SK-N-SH treated with all-trans-retinoic acid at 6 μM for 48 hours (cell line): ENCODE results near the gene UGT1A8.
A peak's percentile ranks its signal among the peaks of the same experiment; 100 is the strongest.

Experiments used
- ATAC-seq: fragments of 200-7000 bp; cut with Tn5 transposase; 3 replicates; pipeline ENCODE4 v1.9.1; 2020; ENCODE audit warnings: mild to moderate bottlenecking, moderate library complexity
- ARNTL ChIP-seq: fragments of 450-650 bp; formaldehyde crosslinking; IDR thresholded peaks from 2 replicates; pipeline ENCODE4 v1.5.0; 2020; ENCODE audit warnings: low read depth, mild to moderate bottlenecking, moderate library complexity, borderline replicate concordance
- CSRNP3 ChIP-seq: fragments of 250-450 bp; sonication (Bioruptor Pico); IDR thresholded peaks from 2 replicates; pipeline ENCODE4 v1.5.1; 2021; ENCODE audit warnings: mild to moderate bottlenecking, moderate library complexity
- ESRRG ChIP-seq: fragments of 250-450 bp; sonication (Bioruptor Pico); IDR thresholded peaks from 2 replicates; pipeline ENCODE4 v1.6.1; 2021; ENCODE audit warnings: mild to moderate bottlenecking
- ISL1 ChIP-seq: fragments of 250-450 bp; sonication (Bioruptor Pico); IDR thresholded peaks from 2 replicates; pipeline ENCODE4 v2.1.2; 2022; ENCODE audit warnings: mild to moderate bottlenecking, moderate library complexity
- OSR1 ChIP-seq: fragments of 250-450 bp; sonication (Bioruptor Pico); IDR thresholded peaks from 2 replicates; pipeline ENCODE4 v1.8.0; 2022; ENCODE audit warnings: moderate library complexity, mild to moderate bottlenecking, inconsistent platforms
- PATZ1 ChIP-seq: fragments of 250-450 bp; sonication (Bioruptor Pico); IDR thresholded peaks from 2 replicates; pipeline ENCODE4 v1.8.0; 2020; ENCODE audit warnings: mild to moderate bottlenecking, moderate library complexity, borderline replicate concordance
- PPARA ChIP-seq: fragments of 250-450 bp; sonication (Bioruptor Pico); IDR thresholded peaks from 2 replicates; pipeline ENCODE4 v1.5.0; 2020; ENCODE audit warnings: mild to moderate bottlenecking, borderline replicate concordance
- RARB ChIP-seq: fragments of 250-450 bp; sonication (Bioruptor Pico); IDR thresholded peaks from 2 replicates; pipeline ENCODE4 v1.8.0; 2021; ENCODE audit warnings: mild to moderate bottlenecking, moderate library complexity
- TCF4 ChIP-seq: fragments of 250-450 bp; sonication (Bioruptor Pico); IDR thresholded peaks from 2 replicates; pipeline ENCODE4 v1.8.0; 2021; ENCODE audit warnings: mild to moderate bottlenecking, moderate library complexity, borderline replicate concordance
- TOX ChIP-seq: fragments of 250-450 bp; sonication (Bioruptor Pico); IDR thresholded peaks from 2 replicates; pipeline ENCODE4 v1.8.0; 2021; ENCODE audit warnings: mild to moderate bottlenecking, moderate library complexity, borderline replicate concordance
- ZC3H10 ChIP-seq: fragments of 250-450 bp; sonication (Bioruptor Pico); IDR thresholded peaks from 2 replicates; pipeline ENCODE4 v1.5.1; 2021; ENCODE audit warnings: mild to moderate bottlenecking, moderate library complexity
- ZNF565 ChIP-seq: fragments of 450-650 bp; formaldehyde crosslinking; conservative IDR thresholded peaks from 2 replicates; pipeline ENCODE4 v1.5.0; 2020; ENCODE audit warnings: low read depth, mild to moderate bottlenecking, moderate library complexity
- ZNF70 ChIP-seq: fragments of 450-650 bp; formaldehyde crosslinking; IDR thresholded peaks from 2 replicates; pipeline ENCODE4 v1.5.0; 2020; ENCODE audit warnings: mild to moderate bottlenecking, moderate library complexity
- ZNF8 ChIP-seq: fragments of 450-650 bp; formaldehyde crosslinking; IDR thresholded peaks from 2 replicates; pipeline ENCODE4 v1.5.0; 2020; ENCODE audit warnings: mild to moderate bottlenecking, moderate library complexity
- TF ChIP-seq, protein P1 (sequence below): fragments of 250-450 bp; sonication (Bioruptor Pico); IDR thresholded peaks from 2 replicates; pipeline ENCODE4 v1.8.0; 2021; ENCODE audit warnings: low read depth, mild to moderate bottlenecking, moderate library complexity, borderline replicate concordance
- TF ChIP-seq, protein P2 (sequence below): fragments of 250-450 bp; sonication (Bioruptor Pico); IDR thresholded peaks from 2 replicates; pipeline ENCODE4 v1.5.0; 2020; ENCODE audit warnings: mild to moderate bottlenecking, moderate library complexity

UGT1A8 gene

GRCh38 chr2:233689031-233689430, 71.6 kb downstream of the UGT1A8 start:
- TF ChIP-seq ISL1 (CRISPR knock-in tag) (no peak), OSR1 (CRISPR knock-in tag) (no peak)
- TF ChIP-seq, protein P1, sequence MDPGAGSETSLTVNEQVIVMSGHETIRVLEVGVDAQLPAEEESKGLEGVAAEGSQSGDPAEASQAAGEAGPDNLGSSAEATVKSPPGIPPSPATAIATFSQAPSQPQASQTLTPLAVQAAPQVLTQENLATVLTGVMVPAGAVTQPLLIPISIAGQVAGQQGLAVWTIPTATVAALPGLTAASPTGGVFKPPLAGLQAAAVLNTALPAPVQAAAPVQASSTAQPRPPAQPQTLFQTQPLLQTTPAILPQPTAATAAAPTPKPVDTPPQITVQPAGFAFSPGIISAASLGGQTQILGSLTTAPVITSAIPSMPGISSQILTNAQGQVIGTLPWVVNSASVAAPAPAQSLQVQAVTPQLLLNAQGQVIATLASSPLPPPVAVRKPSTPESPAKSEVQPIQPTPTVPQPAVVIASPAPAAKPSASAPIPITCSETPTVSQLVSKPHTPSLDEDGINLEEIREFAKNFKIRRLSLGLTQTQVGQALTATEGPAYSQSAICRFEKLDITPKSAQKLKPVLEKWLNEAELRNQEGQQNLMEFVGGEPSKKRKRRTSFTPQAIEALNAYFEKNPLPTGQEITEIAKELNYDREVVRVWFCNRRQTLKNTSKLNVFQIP = no peak
- TF ChIP-seq, all 23 proteins: peak for 0

DNA sequence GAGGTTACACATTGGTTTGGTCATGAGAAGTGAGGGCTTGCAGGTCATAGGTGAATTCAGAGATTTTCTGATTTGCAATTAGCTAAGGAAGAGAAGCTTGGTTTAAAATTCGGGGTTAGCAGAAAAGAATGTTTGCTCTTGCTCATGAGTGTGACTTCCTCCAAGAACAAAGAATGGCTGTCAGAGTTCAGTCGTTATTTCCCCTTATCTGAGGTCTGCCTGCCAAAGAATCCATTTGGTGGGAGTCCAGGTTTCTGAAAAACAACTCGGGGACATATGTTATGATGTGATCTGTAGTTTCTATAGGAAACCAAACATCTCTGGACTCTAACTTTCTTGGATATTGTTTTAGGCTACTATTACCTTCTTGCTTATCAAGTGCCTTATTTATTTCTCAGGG, 72.1 kb downstream of the UGT1A8 start:
- no peak for ATAC-seq
- TF ChIP-seq, protein P1 = no peak
- TF ChIP-seq ISL1 (CRISPR knock-in tag) = 0 out of 2 replicates have a peak, but pooled peaks have one; percentile 32
- TF ChIP-seq, all 23 proteins: peak for 1

More at GRCh38 chr2:233689031-233689430, 71.6 kb downstream of the UGT1A8 start:
- ATAC-seq = no peak

GRCh38 chr2:233690444-233690843, 73.0 kb downstream of the UGT1A8 start:
- TF ChIP-seq ARNTL (CRISPR knock-in tag) (no peak), TCF4 (CRISPR knock-in tag) (no peak), PATZ1 (CRISPR knock-in tag) (no peak), TOX (CRISPR knock-in tag) (no peak)

GRCh38 chr2:233691443-233692433, 74.3 kb downstream of the UGT1A8 start:
- no peak for ATAC-seq
- no peak for TF ChIP-seq ZNF70
- TF ChIP-seq, protein P2, sequence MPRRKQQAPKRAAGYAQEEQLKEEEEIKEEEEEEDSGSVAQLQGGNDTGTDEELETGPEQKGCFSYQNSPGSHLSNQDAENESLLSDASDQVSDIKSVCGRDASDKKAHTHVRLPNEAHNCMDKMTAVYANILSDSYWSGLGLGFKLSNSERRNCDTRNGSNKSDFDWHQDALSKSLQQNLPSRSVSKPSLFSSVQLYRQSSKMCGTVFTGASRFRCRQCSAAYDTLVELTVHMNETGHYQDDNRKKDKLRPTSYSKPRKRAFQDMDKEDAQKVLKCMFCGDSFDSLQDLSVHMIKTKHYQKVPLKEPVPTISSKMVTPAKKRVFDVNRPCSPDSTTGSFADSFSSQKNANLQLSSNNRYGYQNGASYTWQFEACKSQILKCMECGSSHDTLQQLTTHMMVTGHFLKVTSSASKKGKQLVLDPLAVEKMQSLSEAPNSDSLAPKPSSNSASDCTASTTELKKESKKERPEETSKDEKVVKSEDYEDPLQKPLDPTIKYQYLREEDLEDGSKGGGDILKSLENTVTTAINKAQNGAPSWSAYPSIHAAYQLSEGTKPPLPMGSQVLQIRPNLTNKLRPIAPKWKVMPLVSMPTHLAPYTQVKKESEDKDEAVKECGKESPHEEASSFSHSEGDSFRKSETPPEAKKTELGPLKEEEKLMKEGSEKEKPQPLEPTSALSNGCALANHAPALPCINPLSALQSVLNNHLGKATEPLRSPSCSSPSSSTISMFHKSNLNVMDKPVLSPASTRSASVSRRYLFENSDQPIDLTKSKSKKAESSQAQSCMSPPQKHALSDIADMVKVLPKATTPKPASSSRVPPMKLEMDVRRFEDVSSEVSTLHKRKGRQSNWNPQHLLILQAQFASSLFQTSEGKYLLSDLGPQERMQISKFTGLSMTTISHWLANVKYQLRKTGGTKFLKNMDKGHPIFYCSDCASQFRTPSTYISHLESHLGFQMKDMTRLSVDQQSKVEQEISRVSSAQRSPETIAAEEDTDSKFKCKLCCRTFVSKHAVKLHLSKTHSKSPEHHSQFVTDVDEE (CRISPR knock-in tag) = no peak
- TF ChIP-seq ZC3H10 = no peak
- TF ChIP-seq ARNTL (CRISPR knock-in tag) = no peak
- no peak for TF ChIP-seq RARB
- no peak for TF ChIP-seq CSRNP3
- no peak for TF ChIP-seq ESRRG
- TF ChIP-seq PPARA (CRISPR knock-in tag) = no peak
- TF ChIP-seq TOX (CRISPR knock-in tag) = no peak
- TF ChIP-seq ZNF8 = no peak
- TF ChIP-seq PATZ1 (CRISPR knock-in tag) = no peak
- TF ChIP-seq, protein P1 = no peak
- no peak for TF ChIP-seq ZNF565 (CRISPR knock-in tag)

More at GRCh38 chr2:233690444-233690843, 73.0 kb downstream of the UGT1A8 start:
- ATAC-seq = no peak
